NCI-H524 (cell line): ENCODE measurements around the gene ZNF80.

ENCODE experiments used
- DNase-seq, 2 experiments: peaks; one replicate each; lab custom pipeline; 2025; lab: John Stamatoyannopoulos, UW

Gene ZNF80

DNA sequence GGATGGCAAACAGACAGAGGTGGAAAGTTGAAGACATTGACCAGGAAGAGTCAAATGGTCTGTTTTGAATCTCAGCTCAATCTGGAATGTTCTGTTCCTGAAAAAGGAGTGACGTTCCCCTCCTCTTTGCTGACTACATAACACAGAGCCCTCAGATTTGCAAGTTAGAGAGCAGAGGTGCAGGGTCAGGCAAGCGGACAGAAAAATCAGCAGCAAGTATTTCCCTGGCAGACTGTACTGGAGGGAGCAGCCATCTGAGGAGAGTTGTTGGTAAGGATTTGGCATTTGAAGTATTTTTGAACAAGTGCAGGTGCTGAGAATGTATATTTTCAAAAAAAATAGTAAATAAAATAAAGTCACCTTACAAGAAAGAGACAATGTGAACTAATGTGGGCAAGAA, 17.6 kb downstream of the ZNF80 start:
- DNase-seq = no peak

DNA sequence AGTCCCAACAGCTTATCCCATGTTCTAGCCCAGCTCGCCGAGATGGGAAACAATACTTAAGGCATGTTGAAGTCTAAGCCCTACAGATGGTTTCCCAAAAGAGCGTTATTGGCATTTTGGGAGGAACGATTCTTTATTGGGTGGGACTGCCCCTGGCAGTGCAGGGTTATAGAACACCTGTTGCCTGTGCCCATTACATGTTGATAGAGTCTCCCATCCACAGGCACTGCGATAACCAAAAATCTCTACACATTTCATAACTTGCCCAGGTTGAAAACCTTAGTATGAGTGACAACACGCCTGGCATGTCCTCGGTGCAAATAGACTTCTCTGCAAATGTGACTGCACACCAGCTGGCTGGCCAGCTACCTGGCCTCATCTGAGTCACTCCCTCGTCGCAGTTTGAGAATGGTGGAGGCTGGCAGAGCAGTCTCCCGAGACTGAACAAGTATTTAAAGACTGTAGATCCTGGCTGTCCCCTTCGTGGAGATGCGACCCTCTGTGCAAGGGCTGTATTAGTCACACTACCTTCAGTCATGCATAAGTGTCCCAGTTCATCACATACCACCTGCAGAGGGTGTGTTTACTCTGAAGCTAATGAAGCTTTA, 18.7 kb downstream of the ZNF80 start:
- no peak for DNase-seq

DNA sequence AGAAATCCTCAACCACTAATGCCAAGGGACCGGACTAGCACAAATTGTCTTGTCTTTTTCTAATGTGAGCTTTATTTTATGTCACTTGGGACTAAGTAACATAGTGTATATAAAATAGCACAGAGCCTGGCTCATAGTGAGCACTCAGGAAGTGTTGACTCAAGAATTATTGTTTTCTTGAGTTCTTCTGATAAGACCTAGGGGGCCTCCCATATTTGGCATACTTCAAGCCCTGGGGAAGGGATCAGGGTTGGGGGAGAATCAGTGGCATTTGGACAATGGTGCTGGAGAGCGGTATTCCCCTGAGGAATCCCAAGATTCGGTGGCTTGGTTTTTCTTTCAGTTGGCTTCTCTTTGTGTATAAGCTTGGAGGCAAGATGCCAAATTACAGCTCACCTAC, 19.4 kb downstream of the ZNF80 start:
- DNase-seq = no peak

GRCh38 chr3:114217266-114217665, 20.1 kb downstream of the ZNF80 start:
- DNase-seq = no peak

GRCh38 chr3:114216186-114216970, 21.0 kb downstream of the ZNF80 start:
- DNase-seq = no peak

DNA sequence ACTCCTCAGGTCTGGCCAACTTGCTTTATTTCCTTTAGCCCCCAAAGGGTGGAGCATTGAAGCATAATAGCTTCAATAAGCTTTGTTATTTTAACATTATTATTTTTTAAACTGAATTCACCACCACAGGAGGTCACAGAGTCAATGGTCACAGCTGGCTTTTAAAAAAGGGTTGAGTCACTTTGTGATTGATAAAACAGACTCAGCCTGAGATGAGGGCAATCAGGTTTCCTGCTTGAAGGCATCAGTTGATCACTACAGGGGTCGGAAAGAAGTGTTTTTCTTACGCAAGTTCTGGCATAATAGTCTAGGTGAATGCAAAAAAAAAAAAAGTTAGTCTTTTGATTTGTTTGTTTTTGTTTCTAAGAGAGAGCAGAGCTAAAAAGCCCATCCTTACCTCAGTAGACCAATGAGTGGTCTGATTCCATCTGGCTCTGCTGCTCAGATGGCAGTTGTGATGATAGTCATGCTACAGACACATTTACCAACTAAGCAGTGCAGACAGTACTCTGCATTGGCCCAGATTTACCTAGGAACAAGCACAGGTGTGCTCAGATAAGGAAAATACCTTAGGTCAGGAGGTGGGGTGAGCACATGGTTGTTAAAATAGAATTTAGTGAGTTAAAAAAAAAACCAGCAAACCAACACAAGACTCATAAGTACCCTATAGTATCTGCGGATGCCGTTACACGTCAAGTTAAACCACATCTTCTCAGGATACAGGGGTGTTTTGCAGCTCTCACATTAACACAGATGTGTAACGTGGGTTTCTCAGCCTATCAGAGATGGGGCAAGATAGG, 22.6 kb downstream of the ZNF80 start:
- DNase-seq = no peak

DNA sequence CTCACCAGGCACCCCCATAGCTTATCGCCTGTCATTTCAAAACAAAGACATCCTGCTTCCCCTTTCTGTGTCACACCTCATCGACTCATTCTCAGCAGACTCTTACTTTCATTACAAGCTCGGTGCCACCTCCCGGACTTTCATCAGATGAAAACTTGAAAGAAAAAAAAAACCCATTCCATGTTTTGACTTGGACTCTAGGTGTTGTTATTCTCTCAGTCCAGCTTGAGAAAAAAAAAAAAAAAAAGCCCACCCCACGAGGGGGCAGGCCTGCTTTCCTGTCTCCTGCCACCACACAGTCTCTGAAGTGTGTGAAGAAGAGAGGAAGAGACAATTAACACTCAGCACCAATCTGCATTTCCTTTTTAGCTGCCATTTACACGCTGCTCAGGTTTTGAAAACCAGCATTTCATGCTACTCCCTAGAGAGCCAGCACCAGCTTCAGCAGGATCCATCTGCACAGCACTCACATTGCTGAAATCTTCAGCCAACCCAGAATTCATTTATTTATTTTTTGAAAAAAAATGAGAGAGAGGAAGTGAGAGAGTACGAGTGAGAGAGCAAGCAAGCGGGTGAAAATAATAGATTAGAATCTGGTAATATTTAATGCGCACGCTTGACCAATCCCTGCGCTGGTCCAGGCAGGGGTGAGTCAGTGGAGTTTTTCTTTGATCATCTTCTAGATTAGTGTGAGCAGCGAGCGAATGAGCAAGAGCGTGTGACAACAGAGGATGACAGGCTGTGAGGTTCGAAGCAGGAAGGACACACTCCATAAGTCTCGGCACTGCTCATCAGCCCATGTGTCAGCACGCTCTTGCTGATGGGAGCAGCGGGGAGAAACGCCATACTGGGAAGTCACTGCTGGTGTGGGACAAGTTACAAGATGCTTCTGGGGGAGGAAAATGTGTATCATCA, 23.5 kb downstream of the ZNF80 start:
- no peak for DNase-seq

DNA sequence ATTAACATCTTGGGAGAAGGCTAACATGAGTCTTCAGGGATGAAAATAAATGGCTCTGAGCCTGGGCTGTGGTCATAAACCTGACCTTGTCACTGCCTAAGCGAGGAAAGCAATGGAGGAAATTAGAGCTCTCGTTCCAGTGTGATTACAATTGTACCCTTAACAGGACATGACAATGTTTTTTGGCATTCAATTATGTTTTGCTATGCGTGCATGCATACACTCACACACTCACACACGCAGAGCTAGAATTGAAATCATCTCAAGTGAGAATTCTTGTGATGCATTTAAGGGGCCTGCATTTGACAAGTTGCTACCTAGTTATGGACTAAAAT, 24.1 kb downstream of the ZNF80 start:
- DNase-seq = no peak

- no peak for DNase-seq
Observed at GRCh38 chr3:114212646-114213045, 24.7 kb downstream of the ZNF80 start.

- no peak for DNase-seq
Observed at GRCh38 chr3:114207768-114208167, 29.6 kb downstream of the ZNF80 start.

DNA sequence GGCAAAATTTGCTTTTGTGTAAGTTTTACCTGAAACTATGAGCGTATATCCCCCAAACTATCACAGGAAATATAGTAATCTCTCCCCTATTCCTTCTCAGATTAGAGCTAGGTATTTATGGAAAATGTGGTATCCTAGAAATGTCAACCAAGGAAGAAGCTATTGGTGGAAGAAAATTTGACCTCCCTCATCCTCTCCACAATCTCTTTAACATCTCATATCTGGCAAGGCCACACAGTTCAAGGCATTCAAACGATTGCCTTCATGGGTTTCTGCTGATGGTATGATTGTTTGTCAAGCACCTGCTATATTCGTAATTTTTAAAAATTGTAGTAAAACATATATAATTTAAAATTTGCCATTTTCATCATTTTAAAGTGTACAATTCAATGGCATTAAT, 31.0 kb downstream of the ZNF80 start:
- no peak for DNase-seq

DNA sequence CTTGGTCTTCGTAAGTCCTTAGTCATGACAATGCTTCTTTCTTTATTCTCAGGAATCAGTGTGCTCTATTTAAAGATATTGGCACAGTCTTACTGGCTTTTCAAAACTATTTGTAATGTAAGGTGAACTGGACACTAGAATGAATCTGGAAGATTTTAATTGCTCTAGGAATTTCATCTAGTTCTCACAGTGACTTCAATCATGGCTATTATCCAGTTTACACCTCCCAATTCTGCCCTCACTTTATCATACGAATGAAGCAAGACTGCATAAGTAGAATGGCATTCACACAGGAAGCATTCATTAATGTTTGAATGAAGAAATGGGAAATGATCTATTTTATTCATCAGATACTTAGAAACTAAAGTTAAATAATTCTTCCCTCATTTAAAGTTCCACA, 31.8 kb downstream of the ZNF80 start:
- DNase-seq = no peak

GRCh38 chr3:114194750-114195149, 42.6 kb downstream of the ZNF80 start:
- no peak for DNase-seq

GRCh38 chr3:114192136-114192535, 45.2 kb downstream of the ZNF80 start:
- no peak for DNase-seq

DNA sequence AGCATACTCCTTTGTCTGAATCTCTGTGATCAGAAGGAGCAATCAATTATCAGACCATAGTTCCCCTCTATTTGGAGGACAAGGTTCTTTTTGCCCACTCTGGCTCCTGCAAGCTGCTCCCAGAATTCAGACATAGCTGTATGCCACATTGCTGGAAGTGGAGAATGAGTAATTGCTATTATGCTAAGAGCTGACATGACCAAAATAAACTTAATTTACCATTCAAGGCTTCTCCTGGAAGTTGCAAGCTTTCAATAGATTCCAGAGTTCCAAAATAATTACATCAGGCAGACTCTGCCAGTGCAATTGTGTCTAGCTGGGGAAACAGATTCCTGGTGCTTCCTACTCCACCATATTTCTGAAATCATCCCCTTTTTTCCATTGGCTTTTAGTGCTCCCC, 50.9 kb downstream of the ZNF80 start:
- no peak for DNase-seq
